Stimulated activated CD8-positive, alpha-beta memory T cell treated with anti-CD3 and anti-CD28 coated beads, Interleukin-12 subunit alpha, Interleukin-12 subunit beta, amount 100 ng/mL, for 24 hours (primary cell): Measurements from ENCODE around the gene SCTR.

Experiments used
- DNase-seq: peaks from one replicate; pipeline ENCODE4 v3.0.0-alpha.2; 2020; ENCODE audit errors: extremely low read depth

SCTR gene

GRCh38 chr2:119487434-119488244 is 36.6 kb downstream of the SCTR start:
- no peak for DNase-seq

- DNase-seq: no peak
Measured at GRCh38 chr2:119486886-119487285, 37.4 kb downstream of the SCTR start.

- DNase-seq: no peak
Measured at GRCh38 chr2:119486196-119486827, 38.0 kb downstream of the SCTR start.

GRCh38 chr2:119485336-119486110 is 38.8 kb downstream of the SCTR start:
- DNase-seq: no peak

- DNase-seq: no peak
Measured at GRCh38 chr2:119484834-119485233, 39.4 kb downstream of the SCTR start.

GRCh38 chr2:119483896-119484718 is 40.2 kb downstream of the SCTR start:
- DNase-seq: no peak

GRCh38 chr2:119483395-119483753 is 40.9 kb downstream of the SCTR start:
- DNase-seq: no peak

- no peak for DNase-seq
Measured at GRCh38 chr2:119482481-119483394, 41.5 kb downstream of the SCTR start.

GRCh38 chr2:119481501-119482455 is 42.5 kb downstream of the SCTR start:
- no peak for DNase-seq

- no peak for DNase-seq
Measured at GRCh38 chr2:119480718-119481142, 43.6 kb downstream of the SCTR start.

GRCh38 chr2:119480184-119480583 is 44.1 kb downstream of the SCTR start:
- DNase-seq: no peak

GRCh38 chr2:119478978-119479295 is 45.3 kb downstream of the SCTR start:
- no peak for DNase-seq

- no peak for DNase-seq
Measured at GRCh38 chr2:119478188-119478977, 45.9 kb downstream of the SCTR start.

GRCh38 chr2:119477113-119477505 is 47.2 kb downstream of the SCTR start:
- DNase-seq: no peak

GRCh38 chr2:119476301-119477112 is 47.8 kb downstream of the SCTR start:
- DNase-seq: no peak

- DNase-seq: no peak
Measured at GRCh38 chr2:119475857-119476244, 48.4 kb downstream of the SCTR start.

- DNase-seq: no peak
Measured at GRCh38 chr2:119475225-119475856, 48.9 kb downstream of the SCTR start.
